PFSK-1 (cell line): ENCODE results near the gene RNF31.

Experiments
- FOXP2 ChIP-seq: optimal IDR thresholded peaks from 2 replicates; pipeline ENCODE3; 2011; ENCODE audit warnings: borderline replicate concordance, control low read depth, inconsistent platforms; ENCODE audit not compliant: insufficient read depth; ENCODE audit errors: extremely low read length, extremely low read depth
- POLR2AphosphoS5 ChIP-seq: IDR thresholded peaks from 2 replicates; pipeline ENCODE4 v1.6.1; 2012; ENCODE audit warnings: low read depth, mild to moderate bottlenecking, control low read depth, low read length, moderate library complexity
- SIN3A ChIP-seq: IDR thresholded peaks from 2 replicates; pipeline ENCODE4 v1.6.1; 2012; ENCODE audit warnings: mild to moderate bottlenecking, low read length, moderate library complexity, borderline replicate concordance; ENCODE audit not compliant: insufficient read depth
- TAF1 ChIP-seq: IDR thresholded peaks from 2 replicates; pipeline ENCODE4 v1.6.1; 2012; ENCODE audit warnings: low read length, control low read depth, borderline replicate concordance; ENCODE audit not compliant: insufficient read depth
- TF ChIP-seq, protein P1 (sequence below), 2 experiments: IDR thresholded peaks; 2 replicates each; pipeline versions ENCODE4 v1.6.1 to v1.8.0; 2011 to 2012; ENCODE audit warnings: low read depth in 2 of 2, low read length in 2 of 2, control low read depth in 1 of 2, inconsistent platforms in 1 of 2, mild to moderate bottlenecking in 1 of 2, moderate library complexity in 1 of 2; ENCODE audit not compliant: insufficient read depth in 1 of 2

RNF31 gene

DNA sequence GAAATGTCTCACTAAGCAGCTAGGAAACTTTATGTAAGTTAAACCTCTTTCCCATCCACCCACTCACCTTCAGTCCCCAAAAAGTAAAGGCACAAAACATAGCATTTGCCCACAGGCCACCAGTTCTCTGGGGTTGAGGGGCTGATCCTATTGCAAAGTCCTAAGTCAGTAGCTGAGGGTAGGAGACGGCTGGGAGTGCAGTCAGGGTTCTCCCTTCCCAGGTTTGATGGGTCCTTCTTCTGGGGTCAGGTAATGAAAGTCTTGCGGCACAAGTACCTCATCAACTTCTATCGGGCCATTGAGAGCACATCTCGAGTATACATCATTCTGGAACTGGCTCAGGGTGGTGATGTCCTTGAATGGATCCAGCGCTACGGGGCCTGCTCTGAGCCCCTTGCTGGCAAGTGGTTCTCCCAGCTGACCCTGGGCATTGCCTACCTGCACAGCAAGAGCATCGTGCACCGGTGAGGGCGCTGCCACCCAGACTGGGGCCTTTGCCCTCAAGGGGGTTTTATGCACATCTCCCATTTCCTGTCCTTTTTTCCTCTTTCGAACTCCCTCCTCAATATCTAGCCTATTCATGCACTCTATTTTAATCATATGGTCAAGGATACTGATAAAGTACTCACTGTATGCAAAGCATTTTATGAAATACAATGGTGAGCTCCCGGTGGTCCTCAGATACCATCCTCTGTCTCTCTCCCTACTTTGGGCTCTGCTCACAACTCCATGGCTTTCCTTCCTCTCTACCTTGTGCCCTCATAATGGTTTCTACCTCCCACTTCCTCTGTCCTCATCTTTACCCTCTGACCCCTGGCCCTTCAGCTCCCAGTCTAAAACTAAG, 59.2 kb downstream of the RNF31 start:
- no peak for TF ChIP-seq SIN3A
- TF ChIP-seq POLR2AphosphoS5 = no peak
- TF ChIP-seq FOXP2 = no peak
- no peak for TF ChIP-seq TAF1
- TF ChIP-seq, protein P1, sequence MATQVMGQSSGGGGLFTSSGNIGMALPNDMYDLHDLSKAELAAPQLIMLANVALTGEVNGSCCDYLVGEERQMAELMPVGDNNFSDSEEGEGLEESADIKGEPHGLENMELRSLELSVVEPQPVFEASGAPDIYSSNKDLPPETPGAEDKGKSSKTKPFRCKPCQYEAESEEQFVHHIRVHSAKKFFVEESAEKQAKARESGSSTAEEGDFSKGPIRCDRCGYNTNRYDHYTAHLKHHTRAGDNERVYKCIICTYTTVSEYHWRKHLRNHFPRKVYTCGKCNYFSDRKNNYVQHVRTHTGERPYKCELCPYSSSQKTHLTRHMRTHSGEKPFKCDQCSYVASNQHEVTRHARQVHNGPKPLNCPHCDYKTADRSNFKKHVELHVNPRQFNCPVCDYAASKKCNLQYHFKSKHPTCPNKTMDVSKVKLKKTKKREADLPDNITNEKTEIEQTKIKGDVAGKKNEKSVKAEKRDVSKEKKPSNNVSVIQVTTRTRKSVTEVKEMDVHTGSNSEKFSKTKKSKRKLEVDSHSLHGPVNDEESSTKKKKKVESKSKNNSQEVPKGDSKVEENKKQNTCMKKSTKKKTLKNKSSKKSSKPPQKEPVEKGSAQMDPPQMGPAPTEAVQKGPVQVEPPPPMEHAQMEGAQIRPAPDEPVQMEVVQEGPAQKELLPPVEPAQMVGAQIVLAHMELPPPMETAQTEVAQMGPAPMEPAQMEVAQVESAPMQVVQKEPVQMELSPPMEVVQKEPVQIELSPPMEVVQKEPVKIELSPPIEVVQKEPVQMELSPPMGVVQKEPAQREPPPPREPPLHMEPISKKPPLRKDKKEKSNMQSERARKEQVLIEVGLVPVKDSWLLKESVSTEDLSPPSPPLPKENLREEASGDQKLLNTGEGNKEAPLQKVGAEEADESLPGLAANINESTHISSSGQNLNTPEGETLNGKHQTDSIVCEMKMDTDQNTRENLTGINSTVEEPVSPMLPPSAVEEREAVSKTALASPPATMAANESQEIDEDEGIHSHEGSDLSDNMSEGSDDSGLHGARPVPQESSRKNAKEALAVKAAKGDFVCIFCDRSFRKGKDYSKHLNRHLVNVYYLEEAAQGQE (IDR thresholded peaks at IDR 0.05; ENCODE audit: insufficient read depth in 1 of 2, low read depth in 2 of 2, low read length in 2 of 2) = no peak

DNA sequence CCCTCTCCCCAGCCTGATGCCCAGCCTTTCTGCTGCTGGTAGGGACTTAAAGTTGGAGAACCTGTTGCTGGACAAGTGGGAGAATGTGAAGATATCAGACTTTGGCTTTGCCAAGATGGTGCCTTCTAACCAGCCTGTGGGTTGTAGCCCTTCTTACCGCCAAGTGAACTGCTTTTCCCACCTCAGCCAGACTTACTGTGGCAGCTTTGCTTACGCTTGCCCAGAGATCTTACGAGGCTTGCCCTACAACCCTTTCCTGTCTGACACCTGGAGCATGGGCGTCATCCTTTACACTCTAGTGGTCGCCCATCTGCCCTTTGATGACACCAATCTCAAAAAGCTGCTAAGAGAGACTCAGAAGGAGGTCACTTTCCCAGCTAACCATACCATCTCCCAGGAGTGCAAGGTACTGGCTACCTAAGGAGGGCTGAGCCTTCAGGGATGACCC, 59.8 kb downstream of the RNF31 start:
- TF ChIP-seq, protein P1 (IDR thresholded peaks at IDR 0.05; ENCODE audit: insufficient read depth in 1 of 2, low read depth in 2 of 2, low read length in 2 of 2) = no peak
- TF ChIP-seq SIN3A = no peak
- TF ChIP-seq POLR2AphosphoS5 = no peak
- no peak for TF ChIP-seq FOXP2
- no peak for TF ChIP-seq TAF1

DNA sequence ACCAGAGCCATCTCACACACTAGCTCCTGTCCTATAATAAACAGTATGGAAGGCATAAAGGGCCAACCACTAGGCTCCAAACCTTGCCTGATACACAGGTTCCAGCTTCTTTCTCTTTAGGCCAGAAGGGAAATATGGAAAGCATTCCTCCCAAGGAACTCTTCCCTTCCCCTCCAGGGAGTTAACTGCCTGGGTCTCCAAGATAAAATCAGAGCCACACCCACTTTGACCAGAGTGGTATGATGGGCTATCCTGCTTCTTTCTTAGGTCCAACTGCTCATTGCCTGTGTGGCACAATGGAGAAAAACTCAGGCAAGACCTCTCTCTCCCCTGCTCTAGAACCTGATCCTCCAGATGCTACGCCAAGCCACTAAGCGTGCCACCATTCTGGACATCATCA, 60.3 kb downstream of the RNF31 start:
- TF ChIP-seq FOXP2 = no peak
- no peak for TF ChIP-seq POLR2AphosphoS5
- TF ChIP-seq, protein P1 (IDR thresholded peaks at IDR 0.05; ENCODE audit: insufficient read depth in 1 of 2, low read depth in 2 of 2, low read length in 2 of 2) = no peak
- no peak for TF ChIP-seq TAF1
- TF ChIP-seq SIN3A = no peak
